ENCODE data around the gene GALNT6. TPM values are rescaled to one million over a fixed set of nuclear protein-coding genes. Genes with fewer than 3 reads are reported as not detected.
A peak's percentile ranks its signal among the peaks of the same experiment; 100 is the strongest.
"Not testable (repeated sequence)": the region's sequence is repeated elsewhere in the genome, so short reads cannot be mapped to it uniquely, and the experiment has no call there.

The GALNT6 gene
- total RNA-seq, 1 donor from 2014 or later: 17.2 TPM

GRCh38 chr12:51320311-51320694 is 70.9 kb downstream of the GALNT6 start:
- no peak for DNase-seq (ENCODE audit: extremely low spot score, unreplicated experiment)
- H3K4me1 Mint-ChIP-seq (ENCODE audit: unreplicated experiment): peaks cover 44% of the 10 kb centered on the region
- TF ChIP-seq, protein P1, sequence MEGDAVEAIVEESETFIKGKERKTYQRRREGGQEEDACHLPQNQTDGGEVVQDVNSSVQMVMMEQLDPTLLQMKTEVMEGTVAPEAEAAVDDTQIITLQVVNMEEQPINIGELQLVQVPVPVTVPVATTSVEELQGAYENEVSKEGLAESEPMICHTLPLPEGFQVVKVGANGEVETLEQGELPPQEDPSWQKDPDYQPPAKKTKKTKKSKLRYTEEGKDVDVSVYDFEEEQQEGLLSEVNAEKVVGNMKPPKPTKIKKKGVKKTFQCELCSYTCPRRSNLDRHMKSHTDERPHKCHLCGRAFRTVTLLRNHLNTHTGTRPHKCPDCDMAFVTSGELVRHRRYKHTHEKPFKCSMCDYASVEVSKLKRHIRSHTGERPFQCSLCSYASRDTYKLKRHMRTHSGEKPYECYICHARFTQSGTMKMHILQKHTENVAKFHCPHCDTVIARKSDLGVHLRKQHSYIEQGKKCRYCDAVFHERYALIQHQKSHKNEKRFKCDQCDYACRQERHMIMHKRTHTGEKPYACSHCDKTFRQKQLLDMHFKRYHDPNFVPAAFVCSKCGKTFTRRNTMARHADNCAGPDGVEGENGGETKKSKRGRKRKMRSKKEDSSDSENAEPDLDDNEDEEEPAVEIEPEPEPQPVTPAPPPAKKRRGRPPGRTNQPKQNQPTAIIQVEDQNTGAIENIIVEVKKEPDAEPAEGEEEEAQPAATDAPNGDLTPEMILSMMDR (conservative IDR thresholded peaks at IDR 0.05): no peak
- H3K4me3 Mint-ChIP-seq: no peak overlapping the region
- H3K27me3 Mint-ChIP-seq: no peaks in the 10 kb centered on the region
- H3K36me3 Mint-ChIP-seq: peaks cover 3% of the 10 kb centered on the region
- peaks cover 5% of the 10 kb centered on the region for H3K9me3 Mint-ChIP-seq
- peak overlapping the region; percentile 93 for H3K27ac Mint-ChIP-seq

DNA sequence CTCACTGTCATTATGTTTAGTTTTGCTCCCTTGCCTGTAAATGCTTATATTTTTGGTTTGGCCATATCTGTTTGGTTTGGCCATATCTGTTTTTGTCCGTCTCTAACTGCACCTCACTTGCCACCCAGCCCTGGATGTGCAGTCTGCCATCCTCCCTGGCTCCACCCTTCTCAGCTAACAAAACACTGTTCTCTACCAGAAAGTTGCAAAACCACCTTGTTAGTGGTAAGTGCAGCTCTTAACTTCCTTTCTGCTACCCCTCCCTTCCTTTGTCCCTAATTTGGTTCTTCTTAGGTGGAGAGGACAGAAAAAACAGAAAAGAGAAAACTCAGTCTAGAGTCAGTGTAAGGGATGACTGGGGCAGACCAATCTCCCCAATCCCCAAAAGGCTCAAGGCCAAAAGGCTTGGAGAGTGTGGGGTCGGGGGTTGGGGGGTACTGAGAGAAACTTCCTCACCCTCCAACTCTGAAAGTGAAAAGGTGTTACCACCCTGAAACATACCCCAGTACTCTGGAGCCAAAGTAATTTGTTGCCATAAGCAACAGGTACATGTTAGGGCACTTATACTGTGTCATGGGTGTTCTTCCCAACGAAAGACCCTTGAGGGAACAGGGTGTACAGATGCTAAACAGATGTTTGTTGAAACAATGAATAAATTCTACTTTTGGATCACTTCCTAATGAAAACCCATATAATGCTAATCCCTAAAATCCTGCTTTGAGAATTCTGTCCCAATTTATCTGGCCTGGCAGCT is 72.2 kb downstream of the GALNT6 start:
- Mint-ChIP-seq H3K36me3 (no peaks in the 10 kb centered on the region), H3K4me1 (ENCODE audit: unreplicated experiment) (peaks cover 39% of the 10 kb centered on the region), H3K9me3 (peaks cover 5% of the 10 kb centered on the region), H3K4me3 (peak overlapping the region; percentile 40), H3K27me3 (no peaks in the 10 kb centered on the region), H3K27ac (peak overlapping the region; percentile 93)
- TF ChIP-seq, protein P1 (conservative IDR thresholded peaks at IDR 0.05): no peak
- no peak for DNase-seq (ENCODE audit: extremely low spot score, unreplicated experiment)

GRCh38 chr12:51318057-51318806 is 73.0 kb downstream of the GALNT6 start:
- H3K4me1 Mint-ChIP-seq (ENCODE audit: unreplicated experiment): peaks cover 39% of the 10 kb centered on the region
- DNase-seq (ENCODE audit: extremely low spot score, unreplicated experiment); H3K36me3 Mint-ChIP-seq; H3K27me3 Mint-ChIP-seq; H3K9me3 Mint-ChIP-seq: not testable (repeated sequence)
- peak overlapping the region; percentile 40 for H3K4me3 Mint-ChIP-seq
- peak overlapping the region; percentile 93 for H3K27ac Mint-ChIP-seq

DNA sequence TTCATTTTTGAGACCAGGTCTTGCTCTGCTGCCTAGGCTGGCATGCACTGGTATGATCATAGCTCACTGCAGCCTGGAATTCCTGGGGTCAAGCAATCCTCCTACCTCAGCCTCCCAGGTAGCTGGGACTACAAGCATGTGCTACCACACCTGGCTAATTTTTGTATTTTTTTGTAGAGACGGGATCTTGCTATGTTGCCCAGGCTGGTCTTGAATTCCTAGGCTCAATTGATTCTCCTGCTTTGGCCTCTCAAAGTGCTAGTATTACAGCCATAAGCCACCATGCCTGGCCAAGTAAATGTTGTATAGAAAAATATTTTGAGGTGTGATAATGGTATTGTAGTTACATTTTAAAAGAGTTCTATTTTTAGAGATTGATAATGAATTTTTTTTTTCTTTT is 79.8 kb downstream of the GALNT6 start:
- no peak overlapping the region for H3K27ac Mint-ChIP-seq
- TF ChIP-seq, protein P1 (conservative IDR thresholded peaks at IDR 0.05): no peak
- no peak overlapping the region for H3K4me3 Mint-ChIP-seq
- H3K27me3 Mint-ChIP-seq: no peaks in the 10 kb centered on the region
- peaks cover 5% of the 10 kb centered on the region for H3K4me1 Mint-ChIP-seq (ENCODE audit: unreplicated experiment)
- H3K36me3 Mint-ChIP-seq: no peaks in the 10 kb centered on the region
- H3K9me3 Mint-ChIP-seq: no peaks in the 10 kb centered on the region
- DNase-seq (ENCODE audit: extremely low spot score, unreplicated experiment): no peak

DNA sequence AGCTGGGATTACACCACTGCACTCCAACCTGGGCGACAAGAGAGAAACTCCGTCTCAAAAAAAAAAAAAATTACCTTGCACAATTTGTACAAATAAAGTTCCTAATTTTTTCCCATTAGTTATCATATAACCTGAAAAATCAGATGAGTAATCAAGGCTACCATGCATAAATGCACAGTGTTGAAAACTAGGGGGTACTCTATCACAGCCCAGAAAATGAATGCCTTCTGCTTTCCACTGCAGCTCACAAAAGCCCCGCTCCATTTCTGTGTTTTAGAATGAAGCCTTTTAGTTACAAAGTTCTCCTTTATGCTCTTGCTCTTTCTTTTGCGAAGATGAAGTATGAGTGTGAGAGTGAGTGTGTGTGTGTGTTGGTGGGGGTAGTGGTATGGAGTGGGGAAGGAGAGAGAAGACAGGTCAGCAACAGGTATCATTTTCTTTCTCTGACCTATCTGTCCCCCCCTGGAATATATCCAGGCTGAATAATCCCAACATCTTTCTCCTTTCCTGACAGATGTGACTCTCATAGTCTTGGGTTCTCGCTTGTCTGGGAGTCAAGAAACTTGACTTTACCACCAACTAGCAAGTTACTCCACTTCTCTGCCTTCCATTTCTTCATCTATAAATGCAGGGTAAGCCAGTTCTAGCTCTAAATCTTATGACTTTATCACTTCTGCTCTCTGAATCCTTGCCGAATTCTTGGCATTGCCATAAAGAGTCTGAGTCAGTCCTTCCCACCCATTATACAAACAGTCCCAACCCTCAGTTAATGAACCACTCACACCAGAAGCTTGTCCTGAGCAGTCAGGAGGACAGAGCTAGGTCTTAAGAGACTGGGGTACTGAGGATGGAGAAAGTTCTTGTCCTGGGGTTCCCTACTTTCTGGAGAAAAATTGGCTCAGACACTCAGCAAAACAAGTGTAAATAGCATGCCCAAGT is 83.3 kb downstream of the GALNT6 start:
- DNase-seq (ENCODE audit: extremely low spot score, unreplicated experiment): no peak
- H3K4me3 Mint-ChIP-seq: no peak overlapping the region
- TF ChIP-seq, protein P1 (conservative IDR thresholded peaks at IDR 0.05): no peak
- peak overlapping the region; percentile 9 for H3K27ac Mint-ChIP-seq
- no peaks in the 10 kb centered on the region for H3K27me3 Mint-ChIP-seq
- H3K9me3 Mint-ChIP-seq: no peaks in the 10 kb centered on the region
- no peaks in the 10 kb centered on the region for H3K36me3 Mint-ChIP-seq
- peaks cover 5% of the 10 kb centered on the region for H3K4me1 Mint-ChIP-seq (ENCODE audit: unreplicated experiment)

Data from type B pancreatic cell (in vitro differentiated cells).